ENCODE measurements around the gene CEP152. TPM values are rescaled to one million over a fixed set of nuclear protein-coding genes. Genes with fewer than 3 reads are reported as not detected.
"Not testable (repeated sequence)": the region's sequence is repeated elsewhere in the genome, so short reads cannot be mapped to it uniquely, and the experiment has no call there.

The CEP152 gene
- total and polyA plus RNA-seq, 2 of the 13 experiments (the other 11 are each of a cell fraction or from before 2014, with no cell fraction given), result 1.3 to 14.7 TPM

- TF ChIP-seq ATF2 (CRISPR knock-in tag; IDR thresholded peaks at IDR 0.05) (no peak), TEAD3 (CRISPR knock-in tag; optimal IDR thresholded peaks at IDR 0.05; ENCODE audit: borderline replicate concordance) (peak; percentile 83), CERS6 (CRISPR knock-in tag; IDR thresholded peaks at IDR 0.05) (no peak), ZSCAN9 (CRISPR knock-in tag; IDR thresholded peaks at IDR 0.05; ENCODE audit: borderline replicate concordance) (no peak), ZNF850 (CRISPR knock-in tag; conservative IDR thresholded peaks at IDR 0.05) (no peak), ARID3A (IDR thresholded peaks at IDR 0.05; ENCODE audit: low read depth, low read length) (peak; percentile 86), SRSF9 (IDR thresholded peaks at IDR 0.05; ENCODE audit: borderline replicate concordance, insufficient read depth, low read depth, low read length, poor library complexity, severe bottlenecking) (no peak), HNF4A (CRISPR knock-in tag; IDR thresholded peaks at IDR 0.05) (peak; percentile 85), ETV5 (CRISPR knock-in tag; IDR thresholded peaks at IDR 0.05; ENCODE audit: borderline replicate concordance) (no peak), EHMT2 (IDR thresholded peaks at IDR 0.05; ENCODE audit: borderline replicate concordance, low read depth, low read length) (peak; percentile 32; the same call in 1 of the 2 replicates), ZSCAN29 (CRISPR knock-in tag; conservative IDR thresholded peaks at IDR 0.05) (no peak), SP5 (CRISPR knock-in tag; IDR thresholded peaks at IDR 0.05; ENCODE audit: borderline replicate concordance, low read depth) (no peak)
Measured at GRCh38 chr15:48855501-48856440, 44.9 kb upstream of the CEP152 start (continued).

- H3K27ac ChIP-seq (ENCODE audit: extremely low read length, insufficient read depth, low read length); POLR2A ChIA-PET; H2AFZ ChIP-seq (ENCODE audit: low read length); H3K79me2 ChIP-seq (ENCODE audit: insufficient read depth, low read length); H3K27me3 ChIP-seq (ENCODE audit: control insufficient read depth in 1 of 2, insufficient read depth in 2 of 2, low read length in 2 of 2); CTCF ChIA-PET (ENCODE audit: low intra/inter-chr PET ratio, low total read pairs); H3K4me2 ChIP-seq (ENCODE audit: low read depth, low read length); ATAC-seq; H4K20me1 ChIP-seq (ENCODE audit: insufficient read depth, low read length); BruUV-seq (replicated peaks); H3K36me3 ChIP-seq (replicated peaks in 1 of 2; ENCODE audit: control insufficient read depth in 1 of 2, insufficient read depth in 2 of 2, low read length in 2 of 2); H3K4me3 ChIP-seq (replicated peaks in 1 of 3; ENCODE audit: insufficient read depth in 1 of 3, low read depth in 2 of 3, low read length in 3 of 3); H3K9ac ChIP-seq (ENCODE audit: insufficient read depth, low read depth, low read length); FAIRE-seq; H3K9me3 ChIP-seq (ENCODE audit: low read length); DNase-seq (ENCODE audit: low spot score); intact Hi-C loops (cut with micrococcal nuclease; ENCODE audit: unreplicated experiment): not testable (repeated sequence)
- in situ Hi-C loops (cut with HindIII; ENCODE audit: extremely low pct_ligation_motif_present, low pct_unique_long_range_greater_than_20kb), result loop anchor here (25.0 kb wide), 1 partner anchor 233 kb away; no protein-coding TSS in a partner anchor
- peaks cover 11% of the 10 kb centered on the region for H3K4me1 ChIP-seq (ENCODE audit: insufficient read depth, low read length)
- WGBS (ENCODE audit: low lambda C conversion rate), result 65% methylated on average over 3 of the region's 3 CpGs
Measured at GRCh38 chr15:48854434-48854833, 43.6 kb upstream of the CEP152 start.
